Liver (tissue), 9 donors: ENCODE measurements around the gene PRKN. TPM values are rescaled to one million over a fixed set of nuclear protein-coding genes. Genes with fewer than 3 reads are reported as not detected.

Source experiments
- DNase-seq: peaks from one replicate; pipeline ENCODE4 v3.0.0-alpha.2; 2017; ENCODE audit warnings: low spot score
- H3K27ac ChIP-seq, 2 donors: one replicate each; pipeline ENCODE4 v1.7.0; 2013; ENCODE audit warnings: inconsistent platforms in 2 of 2, low read length in 2 of 2, control low read depth in 1 of 2, low read depth in 1 of 2, mild to moderate bottlenecking in 1 of 2
- H3K27me3 ChIP-seq, 4 donors: one replicate each; pipeline versions ENCODE4 v1.6.1 to v1.7.0; 2013; ENCODE audit warnings: low read length in 3 of 4, inconsistent platforms in 1 of 4, mild to moderate bottlenecking in 1 of 4, moderate library complexity in 1 of 4; ENCODE audit not compliant: control insufficient read depth in 4 of 4, insufficient read depth in 4 of 4
- H3K36me3 ChIP-seq, 4 donors: one replicate each; pipeline versions ENCODE4 v1.6.1 to v1.7.0; 2013; ENCODE audit warnings: low read length in 3 of 4, mild to moderate bottlenecking in 3 of 4, low read depth in 1 of 4, moderate library complexity in 1 of 4; ENCODE audit not compliant: control insufficient read depth in 4 of 4, insufficient read depth in 3 of 4
- H3K4me1 ChIP-seq, 4 donors: one replicate each; pipeline versions ENCODE4 v1.6.1 to v1.7.0; 2013; ENCODE audit warnings: low read length in 3 of 4, mild to moderate bottlenecking in 3 of 4, moderate library complexity in 1 of 4; ENCODE audit not compliant: control insufficient read depth in 4 of 4, insufficient read depth in 4 of 4
- H3K4me3 ChIP-seq, 3 donors: one replicate each; pipeline versions ENCODE4 v1.6.1 to v1.7.0; 2013; ENCODE audit warnings: low read length in 3 of 3, control low read depth in 1 of 3, low read depth in 1 of 3, mild to moderate bottlenecking in 1 of 3
- H3K9ac ChIP-seq, 2 donors: one replicate each; pipeline ENCODE4 v1.7.0; 2013; ENCODE audit warnings: low read length in 2 of 2, mild to moderate bottlenecking in 2 of 2, moderate library complexity in 2 of 2, control low read depth in 1 of 2, low read depth in 1 of 2
- H3K9me3 ChIP-seq, 4 donors: one replicate each; pipeline versions ENCODE4 v1.6.1 to v1.7.0; 2013; ENCODE audit warnings: low read length in 3 of 4; ENCODE audit not compliant: control insufficient read depth in 4 of 4
- CTCF ChIP-seq: fragments of 150-350 bp; IDR thresholded peaks from 2 replicates; pipeline ENCODE4 v1.5.1; 2017; ENCODE audit warnings: improper control_type of control experiment, low read depth, low read length; ENCODE audit not compliant: missing input control
- EGR1 ChIP-seq, 2 donors: IDR thresholded peaks; 2 replicates each; pipeline ENCODE4 v1.6.1; 2016 to 2018; ENCODE audit warnings: antibody characterized with exemption in 2 of 2, low read depth in 2 of 2
- FOXA1 ChIP-seq: IDR thresholded peaks from 2 replicates; pipeline ENCODE4 v1.6.1; 2016; ENCODE audit warnings: antibody characterized with exemption
- FOXA2 ChIP-seq: IDR thresholded peaks from 2 replicates; pipeline ENCODE4 v1.6.1; 2016; ENCODE audit warnings: antibody characterized with exemption
- HNF4A ChIP-seq, 2 donors: conservative IDR thresholded peaks; 2 replicates each; pipeline ENCODE4 v1.6.1; 2016; ENCODE audit warnings: antibody characterized with exemption in 2 of 2, mild to moderate bottlenecking in 2 of 2
- HNF4G ChIP-seq: IDR thresholded peaks from 2 replicates; pipeline ENCODE4 v1.6.1; 2016; ENCODE audit warnings: antibody characterized with exemption
- JUND ChIP-seq, 2 donors: IDR thresholded peaks; 2 replicates each; pipeline ENCODE4 v1.6.1; 2016; ENCODE audit warnings: antibody characterized with exemption in 2 of 2
- RAD21 ChIP-seq, 2 donors: IDR thresholded peaks; 2 replicates each; pipeline ENCODE4 v1.6.1; 2016; ENCODE audit warnings: antibody characterized with exemption in 2 of 2, mild to moderate bottlenecking in 2 of 2
- RXRA ChIP-seq, 2 donors: IDR thresholded peaks; 2 replicates each; pipeline ENCODE4 v1.6.1; 2017 to 2018; ENCODE audit warnings: antibody characterized with exemption in 2 of 2, mild to moderate bottlenecking in 1 of 2
- SP1 ChIP-seq: IDR thresholded peaks from 2 replicates; pipeline ENCODE4 v1.6.1; 2018; ENCODE audit warnings: antibody characterized with exemption, mild to moderate bottlenecking
- TAF1 ChIP-seq: conservative IDR thresholded peaks from 2 replicates; pipeline ENCODE4 v1.6.1; 2016; ENCODE audit warnings: antibody characterized with exemption, mild to moderate bottlenecking
- ZBTB33 ChIP-seq: IDR thresholded peaks from 2 replicates; pipeline ENCODE4 v1.6.1; 2016; ENCODE audit warnings: antibody characterized with exemption
- WGBS: extraction: QIAGEN DNeasy Blood & Tissue Kit; methylation state at CpG from one replicate; pipeline ENCODE4 v1.1.7; 2013; 5-methylcytosine and 5-hydroxymethylcytosine counted together
- polyA plus RNA-seq, 2 donors: library from polyadenylated mRNA; stranded (reverse) in 1 of 2; unstranded in 1 of 2; fragments of 200-250 nt in 1 of 2; fragments of >200 nt in 1 of 2; fragmentation: Nextera tagmentation in 1 of 2; extraction: Ambion mirVana in 1 of 2; gene quantifications; one replicate each; pipeline versions ENCODE4 v1.2.1 to v1.2.3, GENCODE V29; 2013 to 2015
- total RNA-seq, 2 donors: library from RNA; depleted of rRNA; stranded (reverse); fragments of >200 nt; gene quantifications; one replicate each; pipeline ENCODE4 v1.2.3, GENCODE V29; 2014
- TF ChIP-seq, protein P1 (sequence below): IDR thresholded peaks from 2 replicates; pipeline ENCODE4 v1.6.1; 2016; ENCODE audit warnings: antibody characterized with exemption
- TF ChIP-seq, protein P2 (sequence below): IDR thresholded peaks from 2 replicates; pipeline ENCODE4 v1.6.1; 2016; ENCODE audit warnings: antibody characterized with exemption
- donor health status: healthy.
- donor health status: healthy.
- donor health status: healthy.
- donor health status: healthy.
- donor health status: healthy.

The PRKN gene
- total and polyA plus RNA-seq, 4 donors: 0.47 to 4.1 (median 3.2) TPM

DNA sequence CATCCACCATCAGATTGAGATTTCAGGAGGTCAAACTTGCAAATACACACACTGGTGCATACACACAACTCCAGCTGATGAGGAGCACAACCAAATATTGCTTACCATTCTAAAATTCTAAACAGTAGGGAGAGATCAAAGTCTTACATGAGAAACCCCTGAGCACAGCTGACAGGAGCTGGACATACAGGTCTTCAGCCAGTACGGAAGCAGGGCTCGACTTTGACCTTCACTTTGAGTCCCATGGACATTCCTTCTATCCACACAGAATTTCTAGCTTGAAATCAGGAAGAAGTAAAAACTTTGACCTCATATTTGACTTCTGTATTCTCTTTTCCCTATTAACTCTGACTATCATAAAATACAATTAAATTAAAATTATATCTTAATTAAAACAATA, 90.2 kb downstream of the PRKN start:
- TF ChIP-seq, protein P1, sequence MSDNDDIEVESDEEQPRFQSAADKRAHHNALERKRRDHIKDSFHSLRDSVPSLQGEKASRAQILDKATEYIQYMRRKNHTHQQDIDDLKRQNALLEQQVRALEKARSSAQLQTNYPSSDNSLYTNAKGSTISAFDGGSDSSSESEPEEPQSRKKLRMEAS: no peak
- TF ChIP-seq RAD21 (IDR thresholded peaks at IDR 0.05) (no peak), TAF1 (no peak), FOXA1 (no peak), HNF4A (conservative IDR thresholded peaks at IDR 0.05) (peak; percentile 40 to 70), ZBTB33 (no peak), SP1 (peak; percentile 15), HNF4G (peak; percentile 47), JUND (IDR thresholded peaks at IDR 0.05) (no peak), EGR1 (IDR thresholded peaks at IDR 0.05; ENCODE audit: low read depth in 2 of 2) (no peak)
- TF ChIP-seq, protein P2, sequence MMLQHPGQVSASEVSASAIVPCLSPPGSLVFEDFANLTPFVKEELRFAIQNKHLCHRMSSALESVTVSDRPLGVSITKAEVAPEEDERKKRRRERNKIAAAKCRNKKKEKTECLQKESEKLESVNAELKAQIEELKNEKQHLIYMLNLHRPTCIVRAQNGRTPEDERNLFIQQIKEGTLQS: no peak
- no peak overlapping the region for H3K9ac ChIP-seq
- H3K4me3 ChIP-seq: no peak overlapping the region
- H3K27me3 ChIP-seq: no peaks in the 10 kb centered on the region
- no peak for DNase-seq
- no peak overlapping the region for H3K27ac ChIP-seq
- 59% methylated on average over 2 of the region's 2 CpGs for WGBS
- peaks cover 0 to 1% (median 0%) of the 10 kb centered on the region in 4 donors for H3K4me1 ChIP-seq
- H3K9me3 ChIP-seq: no peaks in the 10 kb centered on the region
- H3K36me3 ChIP-seq: no peaks in the 10 kb centered on the region

DNA sequence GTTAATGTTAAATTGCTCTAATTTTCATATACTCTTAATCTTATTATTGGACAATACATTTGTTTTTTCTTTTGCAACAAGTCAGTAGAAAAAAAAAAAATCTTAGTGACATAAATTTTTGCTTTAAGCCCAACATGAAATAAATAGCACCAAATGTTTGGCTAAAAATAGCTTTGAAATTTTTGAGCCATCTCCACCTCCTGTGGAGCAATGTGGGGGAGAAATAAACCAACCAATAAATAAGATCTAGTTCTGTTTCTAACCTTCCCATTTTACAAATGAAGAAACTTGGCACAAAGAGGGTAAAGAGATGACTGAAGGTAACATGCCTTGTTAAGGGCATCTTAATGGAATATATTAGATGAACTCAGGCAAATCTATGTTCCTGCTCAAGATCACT, 91.4 kb downstream of the PRKN start:
- TF ChIP-seq JUND (IDR thresholded peaks at IDR 0.05) (no peak), RXRA (IDR thresholded peaks at IDR 0.05) (no peak), CTCF (no peak), FOXA1 (no peak), FOXA2 (no peak), TAF1 (no peak), ZBTB33 (no peak)
- TF ChIP-seq, protein P1: no peak
- H3K9me3 ChIP-seq: no peaks in the 10 kb centered on the region
- H3K9ac ChIP-seq: no peak overlapping the region
- no peaks in the 10 kb centered on the region for H3K4me1 ChIP-seq
- no peak overlapping the region for H3K4me3 ChIP-seq
- H3K36me3 ChIP-seq: no peaks in the 10 kb centered on the region
- H3K27ac ChIP-seq: no peak overlapping the region
- no peaks in the 10 kb centered on the region for H3K27me3 ChIP-seq
- no peak for DNase-seq
